ENCODE results near the gene CCNE1. TPM values are rescaled to one million over a fixed set of nuclear protein-coding genes. Genes with fewer than 3 reads are reported as not detected.
A peak's percentile ranks its signal among the peaks of the same experiment; 100 is the strongest.

The CCNE1 gene
- polyA plus RNA-seq, 4 donors = 8.3 to 10.0 (median 9.4) TPM

- no peak for DNase-seq (ENCODE audit: low read depth in 4 of 4, low spot score in 3 of 4)
These were observed 30.0 kb downstream of the CCNE1 start for GRCh38 chr19:29841559-29842367.

GRCh38 chr19:29842471-29843179 lies 30.8 kb downstream of the CCNE1 start:
- DNase-seq (ENCODE audit: low read depth in 4 of 4, low spot score in 3 of 4) = no peak

GRCh38 chr19:29843180-29844051 lies 31.6 kb downstream of the CCNE1 start:
- DNase-seq (ENCODE audit: low read depth in 4 of 4, low spot score in 3 of 4) = peak in 1 of 4 donors; percentile 55

- DNase-seq (ENCODE audit: low read depth in 4 of 4, low spot score in 3 of 4) = peak; percentile 83 to 94 (median 84)
These were observed 33.2 kb downstream of the CCNE1 start for GRCh38 chr19:29844891-29845573.

GRCh38 chr19:29845574-29846176 lies 33.9 kb downstream of the CCNE1 start:
- DNase-seq (ENCODE audit: low read depth in 4 of 4, low spot score in 3 of 4) = no peak

GRCh38 chr19:29849208-29849607 lies 37.4 kb downstream of the CCNE1 start:
- no peak for DNase-seq (ENCODE audit: low read depth in 4 of 4, low spot score in 3 of 4)

GRCh38 chr19:29850482-29850881 lies 38.7 kb downstream of the CCNE1 start:
- no peak for DNase-seq (ENCODE audit: low read depth in 4 of 4, low spot score in 3 of 4)

GRCh38 chr19:29851769-29852521 lies 40.2 kb downstream of the CCNE1 start:
- no peak for DNase-seq (ENCODE audit: low read depth in 4 of 4, low spot score in 3 of 4)

GRCh38 chr19:29854033-29854432 lies 42.2 kb downstream of the CCNE1 start:
- DNase-seq (ENCODE audit: low read depth in 4 of 4, low spot score in 3 of 4) = no peak

- DNase-seq (ENCODE audit: low read depth in 4 of 4, low spot score in 3 of 4) = no peak
These were observed 43.3 kb downstream of the CCNE1 start for GRCh38 chr19:29855087-29855486.

GRCh38 chr19:29855741-29856500 lies 44.1 kb downstream of the CCNE1 start:
- no peak for DNase-seq (ENCODE audit: low read depth in 4 of 4, low spot score in 3 of 4)

GRCh38 chr19:29858000-29858596 lies 46.3 kb downstream of the CCNE1 start:
- no peak for DNase-seq (ENCODE audit: low read depth in 4 of 4, low spot score in 3 of 4)

GRCh38 chr19:29858621-29859020 lies 46.8 kb downstream of the CCNE1 start:
- DNase-seq (ENCODE audit: low read depth in 4 of 4, low spot score in 3 of 4) = no peak

- no peak for DNase-seq (ENCODE audit: low read depth in 4 of 4, low spot score in 3 of 4)
These were observed 48.7 kb downstream of the CCNE1 start for GRCh38 chr19:29860492-29860891.

- DNase-seq (ENCODE audit: low read depth in 4 of 4, low spot score in 3 of 4) = no peak
These were observed 49.8 kb downstream of the CCNE1 start for GRCh38 chr19:29861574-29861973.

- DNase-seq (ENCODE audit: low read depth in 4 of 4, low spot score in 3 of 4) = no peak
These were observed 54.2 kb downstream of the CCNE1 start for GRCh38 chr19:29866011-29866410.

GRCh38 chr19:29867984-29868383 lies 56.2 kb downstream of the CCNE1 start:
- DNase-seq (ENCODE audit: low read depth in 4 of 4, low spot score in 3 of 4) = no peak

GRCh38 chr19:29871143-29871542 lies 59.4 kb downstream of the CCNE1 start:
- no peak for DNase-seq (ENCODE audit: low read depth in 4 of 4, low spot score in 3 of 4)
